ENCODE data around the gene ZFYVE28.

DNA sequence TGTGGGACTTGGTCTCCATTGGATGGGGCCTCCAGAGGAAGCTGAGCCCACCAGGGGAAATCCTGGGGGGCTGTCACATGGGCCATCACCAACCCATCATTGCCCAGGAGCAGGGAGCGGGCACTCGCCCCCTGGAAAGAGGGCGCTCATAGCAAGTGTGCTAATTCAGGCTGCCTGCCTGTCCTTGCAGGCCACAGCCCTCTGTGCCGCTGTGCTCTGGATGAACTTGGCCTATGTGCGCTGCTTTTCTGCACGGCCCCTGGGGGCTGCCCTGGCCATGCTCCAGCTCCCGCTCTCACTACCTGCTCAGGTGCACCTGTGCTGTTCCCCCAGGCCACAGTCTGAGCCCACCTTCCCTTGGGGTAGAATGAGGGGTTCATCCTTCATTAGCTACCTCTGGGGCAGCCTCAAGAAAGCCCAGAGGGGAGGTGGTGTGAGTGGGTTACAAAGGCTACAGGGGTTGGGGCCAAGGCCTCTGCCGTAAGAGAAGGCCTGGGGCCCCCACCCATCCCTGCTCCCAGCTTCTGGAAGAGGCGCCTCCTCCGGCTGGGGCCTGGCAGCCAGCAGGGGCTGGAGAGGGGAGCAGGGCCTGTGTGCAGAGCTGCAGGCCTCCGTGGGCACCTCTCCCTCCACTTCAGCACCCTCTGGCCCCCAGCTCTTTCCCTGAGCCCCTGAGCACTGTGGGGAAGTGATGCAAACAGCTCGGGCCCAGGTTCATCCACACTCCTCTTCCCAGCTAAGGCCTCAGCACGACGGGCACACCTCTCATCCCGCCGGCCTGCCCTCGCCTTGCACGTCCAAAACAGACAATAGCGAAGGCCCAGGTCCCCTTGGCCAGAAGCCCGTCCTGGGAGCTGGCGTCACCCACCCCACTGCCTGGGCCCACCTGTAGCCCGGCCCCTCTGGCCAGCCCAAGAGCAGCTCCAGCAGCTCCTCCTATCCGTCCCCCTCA is 9.2 kb upstream of the ZFYVE28 start:
- TF ChIP-seq POLR2AphosphoS5 (IDR thresholded peaks at IDR 0.05; ENCODE audit: low read depth, low read length) (no peak), YY1 (IDR thresholded peaks at IDR 0.05; ENCODE audit: low read depth) (no peak), CHD2 (IDR thresholded peaks at IDR 0.05; ENCODE audit: low read length, partially characterized antibody) (no peak), FOSL2 (IDR thresholded peaks at IDR 0.05; ENCODE audit: borderline replicate concordance, low read depth) (no peak), FOXJ3 (CRISPR knock-in tag; IDR thresholded peaks at IDR 0.05) (no peak), EZH2phosphoT487 (IDR thresholded peaks at IDR 0.05; ENCODE audit: borderline replicate concordance, low read depth) (no peak), SMC3 (IDR thresholded peaks at IDR 0.05; ENCODE audit: low read depth, low read length) (no peak), TAF1 (IDR thresholded peaks at IDR 0.05; ENCODE audit: borderline replicate concordance, low read depth, low read length) (no peak), SIN3A (IDR thresholded peaks at IDR 0.05; ENCODE audit: borderline replicate concordance, low read depth, low read length) (no peak), GABPA (IDR thresholded peaks at IDR 0.05; ENCODE audit: low read depth) (no peak), NFIC (IDR thresholded peaks at IDR 0.05; ENCODE audit: borderline replicate concordance) (no peak)
- TF ChIP-seq, protein P1, sequence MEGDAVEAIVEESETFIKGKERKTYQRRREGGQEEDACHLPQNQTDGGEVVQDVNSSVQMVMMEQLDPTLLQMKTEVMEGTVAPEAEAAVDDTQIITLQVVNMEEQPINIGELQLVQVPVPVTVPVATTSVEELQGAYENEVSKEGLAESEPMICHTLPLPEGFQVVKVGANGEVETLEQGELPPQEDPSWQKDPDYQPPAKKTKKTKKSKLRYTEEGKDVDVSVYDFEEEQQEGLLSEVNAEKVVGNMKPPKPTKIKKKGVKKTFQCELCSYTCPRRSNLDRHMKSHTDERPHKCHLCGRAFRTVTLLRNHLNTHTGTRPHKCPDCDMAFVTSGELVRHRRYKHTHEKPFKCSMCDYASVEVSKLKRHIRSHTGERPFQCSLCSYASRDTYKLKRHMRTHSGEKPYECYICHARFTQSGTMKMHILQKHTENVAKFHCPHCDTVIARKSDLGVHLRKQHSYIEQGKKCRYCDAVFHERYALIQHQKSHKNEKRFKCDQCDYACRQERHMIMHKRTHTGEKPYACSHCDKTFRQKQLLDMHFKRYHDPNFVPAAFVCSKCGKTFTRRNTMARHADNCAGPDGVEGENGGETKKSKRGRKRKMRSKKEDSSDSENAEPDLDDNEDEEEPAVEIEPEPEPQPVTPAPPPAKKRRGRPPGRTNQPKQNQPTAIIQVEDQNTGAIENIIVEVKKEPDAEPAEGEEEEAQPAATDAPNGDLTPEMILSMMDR (IDR thresholded peaks at IDR 0.05): no peak
- TF ChIP-seq, protein P2, sequence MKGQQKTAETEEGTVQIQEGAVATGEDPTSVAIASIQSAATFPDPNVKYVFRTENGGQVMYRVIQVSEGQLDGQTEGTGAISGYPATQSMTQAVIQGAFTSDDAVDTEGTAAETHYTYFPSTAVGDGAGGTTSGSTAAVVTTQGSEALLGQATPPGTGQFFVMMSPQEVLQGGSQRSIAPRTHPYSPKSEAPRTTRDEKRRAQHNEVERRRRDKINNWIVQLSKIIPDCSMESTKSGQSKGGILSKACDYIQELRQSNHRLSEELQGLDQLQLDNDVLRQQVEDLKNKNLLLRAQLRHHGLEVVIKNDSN (IDR thresholded peaks at IDR 0.05; ENCODE audit: borderline replicate concordance, low read depth): no peak

Data from SK-N-SH (cell line).